Activated CD8-positive, alpha-beta memory T cell treated with anti-CD3 and anti-CD28 coated beads, Interleukin-2, amount 50 U/mL, for 24 hours (primary cell): ENCODE data around the gene ADSS1.

Experiments used
- DNase-seq: peaks from one replicate; pipeline ENCODE4 v3.0.0-alpha.2; 2020; ENCODE audit errors: extremely low read depth

ADSS1 gene

GRCh38 chr14:104723651-104724406 is at the start of gene ADSS1:
TSS of gene ADSS1 (plus strand) at chr14:104724229. CDS start at chr14:104724271, 42 bp downstream.
- no peak for DNase-seq

GRCh38 chr14:104675447-104675846 is 48.6 kb upstream of the ADSS1 start:
- DNase-seq, result no peak

GRCh38 chr14:104676130-104676693 is 47.8 kb upstream of the ADSS1 start:
- no peak for DNase-seq

- DNase-seq, result no peak
Observed at GRCh38 chr14:104676694-104677511, 47.1 kb upstream of the ADSS1 start.

GRCh38 chr14:104677512-104678332 is 46.3 kb upstream of the ADSS1 start:
- DNase-seq, result peak; percentile 43

GRCh38 chr14:104678346-104678745 is 45.7 kb upstream of the ADSS1 start:
- no peak for DNase-seq

GRCh38 chr14:104678901-104679705 is 44.9 kb upstream of the ADSS1 start:
- DNase-seq, result no peak

- no peak for DNase-seq
Observed at GRCh38 chr14:104680056-104680805, 43.8 kb upstream of the ADSS1 start.

- no peak for DNase-seq
Observed at GRCh38 chr14:104680806-104681688, 43.0 kb upstream of the ADSS1 start.

GRCh38 chr14:104681689-104682074 is 42.3 kb upstream of the ADSS1 start:
- DNase-seq, result no peak

- DNase-seq, result no peak
Observed at GRCh38 chr14:104682107-104682593, 41.9 kb upstream of the ADSS1 start.

- DNase-seq, result no peak
Observed at GRCh38 chr14:104683653-104684448, 40.2 kb upstream of the ADSS1 start.

- DNase-seq, result no peak
Observed at GRCh38 chr14:104684449-104684821, 39.6 kb upstream of the ADSS1 start.

- no peak for DNase-seq
Observed at GRCh38 chr14:104685216-104685997, 38.6 kb upstream of the ADSS1 start.

GRCh38 chr14:104685998-104686610 is 37.9 kb upstream of the ADSS1 start:
- DNase-seq, result no peak

- no peak for DNase-seq
Observed at GRCh38 chr14:104686624-104687517, 37.2 kb upstream of the ADSS1 start.
